SU-DHL-6 (cell line): ENCODE results near the gene MTMR12.

Source experiments
- H2AFZ ChIP-seq: fragments of 200-600 bp; sonication (generic); 2 replicates; pipeline ENCODE4 v1.6.1; 2014; ENCODE audit warnings: low read depth, mild to moderate bottlenecking, moderate library complexity, mixed read lengths, antibody characterized with exemption, low read length; ENCODE audit not compliant: severe bottlenecking
- H3F3A ChIP-seq: fragments of 200-600 bp; shearing (Covaris generic); 2 replicates; pipeline ENCODE4 v1.6.0; 2016; ENCODE audit warnings: antibody characterized with exemption, mild to moderate bottlenecking; ENCODE audit not compliant: insufficient read depth
- H3K27ac ChIP-seq: fragments of 200-600 bp; sonication (generic); 2 replicates; pipeline ENCODE4 v1.5.1; 2016; ENCODE audit warnings: low read depth, mild to moderate bottlenecking, low read length, moderate library complexity, mixed read lengths
- H3K27me3 ChIP-seq: fragments of 200-600 bp; sonication (generic), shearing (Covaris generic); 2 replicates; pipeline ENCODE4 v1.6.0; 2014; ENCODE audit warnings: mild to moderate bottlenecking, low read length
- H3K36me3 ChIP-seq: fragments of 200-600 bp; sonication (generic); 2 replicates; pipeline ENCODE4 v1.6.1; 2014; ENCODE audit warnings: mild to moderate bottlenecking, low read length, mixed read lengths
- H3K4me2 ChIP-seq: fragments of 300-600, 200-600 bp; shearing (Covaris generic), sonication (generic); 2 replicates; pipeline ENCODE4 v1.6.0; 2014; ENCODE audit warnings: low read length, low read depth, mild to moderate bottlenecking; ENCODE audit not compliant: poor library complexity, severe bottlenecking
- H3K4me3 ChIP-seq: fragments of 200-600 bp; sonication (generic); 2 replicates; pipeline ENCODE4 v1.5.1; 2014; ENCODE audit warnings: antibody characterized with exemption, low read length, mild to moderate bottlenecking, mixed read lengths; ENCODE audit not compliant: insufficient read depth, poor library complexity, severe bottlenecking
- H3K79me2 ChIP-seq: fragments of 200-600 bp; sonication (generic); 2 replicates; pipeline ENCODE4 v1.6.1; 2014; ENCODE audit warnings: mild to moderate bottlenecking, low read length, moderate library complexity; ENCODE audit not compliant: insufficient read depth
- H3K9ac ChIP-seq: fragments of 200-600 bp; sonication (generic); 2 replicates; pipeline ENCODE4 v1.7.0; 2014; ENCODE audit warnings: mild to moderate bottlenecking, low read length
- H3K9me2 ChIP-seq: fragments of 200-600 bp; sonication (generic); replicated peaks from 2 replicates; pipeline ENCODE4 v1.6.1; 2014; ENCODE audit warnings: low read length; ENCODE audit not compliant: insufficient read depth
- H3K9me3 ChIP-seq: fragments of 200-600 bp; sonication (generic); 2 replicates; pipeline ENCODE4 v1.6.1; 2014; ENCODE audit warnings: low read length, mixed read lengths; ENCODE audit not compliant: insufficient read depth
- H4K20me1 ChIP-seq: fragments of 200-600 bp; sonication (generic); 2 replicates; pipeline ENCODE4 v1.6.1; 2014; ENCODE audit warnings: low read depth, mild to moderate bottlenecking, antibody characterized with exemption, low read length, moderate library complexity, mixed read lengths
- EZH2phosphoT487 ChIP-seq: fragments of 200-600 bp; sonication (generic), shearing (Covaris generic); conservative IDR thresholded peaks from 2 replicates; pipeline ENCODE4 v1.6.1; 2018; ENCODE audit warnings: mild to moderate bottlenecking, antibody characterized with exemption, low read length, moderate library complexity, mixed read lengths
- TF ChIP-seq, protein P1 (sequence below): fragments of 200-600 bp; sonication (generic); IDR thresholded peaks from one replicate; pipeline ENCODE4 v1.5.1; 2017; ENCODE audit warnings: antibody characterized with exemption, mild to moderate bottlenecking, low read length, moderate library complexity; ENCODE audit not compliant: insufficient read depth, poor library complexity, severe bottlenecking

Gene MTMR12

DNA sequence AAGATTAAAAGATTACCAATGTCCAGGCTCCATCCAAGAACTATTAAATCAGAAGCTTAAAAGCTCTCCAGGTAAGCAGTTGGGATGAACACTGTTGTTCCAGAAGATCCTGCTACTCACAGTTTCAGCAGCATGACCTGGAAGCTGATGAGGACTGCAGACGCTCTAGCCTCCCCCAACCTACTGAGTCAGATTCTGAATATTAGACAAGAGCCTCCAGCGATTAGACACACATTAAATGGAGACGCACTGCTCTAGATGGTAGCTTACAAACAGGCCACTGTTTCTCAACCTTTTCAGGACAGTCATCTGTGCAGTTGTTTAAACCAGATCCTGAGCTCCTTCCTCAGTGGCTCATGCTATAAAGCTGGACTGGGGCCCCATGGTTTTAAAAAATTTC is 54.3 kb downstream of the MTMR12 start:
- H3K36me3 ChIP-seq: peaks cover 10% of the 10 kb centered on the region; the same call in 1 of the 2 replicates
- no peaks in the 10 kb centered on the region for H3F3A ChIP-seq
- H4K20me1 ChIP-seq: no peaks in the 10 kb centered on the region
- no peaks in the 10 kb centered on the region for H3K27me3 ChIP-seq
- TF ChIP-seq, protein P1, sequence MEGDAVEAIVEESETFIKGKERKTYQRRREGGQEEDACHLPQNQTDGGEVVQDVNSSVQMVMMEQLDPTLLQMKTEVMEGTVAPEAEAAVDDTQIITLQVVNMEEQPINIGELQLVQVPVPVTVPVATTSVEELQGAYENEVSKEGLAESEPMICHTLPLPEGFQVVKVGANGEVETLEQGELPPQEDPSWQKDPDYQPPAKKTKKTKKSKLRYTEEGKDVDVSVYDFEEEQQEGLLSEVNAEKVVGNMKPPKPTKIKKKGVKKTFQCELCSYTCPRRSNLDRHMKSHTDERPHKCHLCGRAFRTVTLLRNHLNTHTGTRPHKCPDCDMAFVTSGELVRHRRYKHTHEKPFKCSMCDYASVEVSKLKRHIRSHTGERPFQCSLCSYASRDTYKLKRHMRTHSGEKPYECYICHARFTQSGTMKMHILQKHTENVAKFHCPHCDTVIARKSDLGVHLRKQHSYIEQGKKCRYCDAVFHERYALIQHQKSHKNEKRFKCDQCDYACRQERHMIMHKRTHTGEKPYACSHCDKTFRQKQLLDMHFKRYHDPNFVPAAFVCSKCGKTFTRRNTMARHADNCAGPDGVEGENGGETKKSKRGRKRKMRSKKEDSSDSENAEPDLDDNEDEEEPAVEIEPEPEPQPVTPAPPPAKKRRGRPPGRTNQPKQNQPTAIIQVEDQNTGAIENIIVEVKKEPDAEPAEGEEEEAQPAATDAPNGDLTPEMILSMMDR: no peak
- no peak for TF ChIP-seq EZH2phosphoT487
- no peaks in the 10 kb centered on the region for H3K79me2 ChIP-seq
- no peaks in the 10 kb centered on the region for H3K9me2 ChIP-seq
- H2AFZ ChIP-seq: no peak overlapping the region
- H3K9ac ChIP-seq: no peak overlapping the region
- H3K4me3 ChIP-seq: no peak overlapping the region
- no peaks in the 10 kb centered on the region for H3K9me3 ChIP-seq
- no peak overlapping the region for H3K27ac ChIP-seq
- H3K4me2 ChIP-seq: no peak overlapping the region

DNA sequence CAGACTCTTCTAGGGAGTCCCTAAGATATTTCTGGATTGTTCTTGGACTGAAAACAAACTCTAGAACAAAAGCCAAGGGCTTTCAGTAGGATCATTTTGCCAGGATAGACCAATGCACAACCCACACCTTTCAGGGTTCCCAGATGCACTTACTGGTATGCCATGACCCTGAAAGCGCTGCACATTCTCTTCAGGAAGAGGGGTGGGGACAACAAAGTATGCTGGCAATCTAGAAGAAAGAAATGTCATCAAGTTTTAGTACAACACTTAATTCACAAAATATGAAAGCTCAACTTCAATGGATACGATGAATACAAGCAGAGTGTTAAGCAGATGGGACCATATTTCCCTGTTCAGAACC is 57.2 kb downstream of the MTMR12 start:
- Histone ChIP-seq H3K4me2 (no peak overlapping the region), H3K9me2 (no peaks in the 10 kb centered on the region), H3K36me3 (no peaks in the 10 kb centered on the region), H3K4me3 (no peak overlapping the region), H3K79me2 (no peaks in the 10 kb centered on the region), H3K27ac (no peak overlapping the region), H3K9me3 (no peaks in the 10 kb centered on the region), H3K27me3 (no peaks in the 10 kb centered on the region), H3K9ac (no peak overlapping the region), H2AFZ (no peak overlapping the region), H4K20me1 (no peaks in the 10 kb centered on the region), H3F3A (no peaks in the 10 kb centered on the region)
- no peak for TF ChIP-seq EZH2phosphoT487
- TF ChIP-seq, protein P1: no peak

DNA sequence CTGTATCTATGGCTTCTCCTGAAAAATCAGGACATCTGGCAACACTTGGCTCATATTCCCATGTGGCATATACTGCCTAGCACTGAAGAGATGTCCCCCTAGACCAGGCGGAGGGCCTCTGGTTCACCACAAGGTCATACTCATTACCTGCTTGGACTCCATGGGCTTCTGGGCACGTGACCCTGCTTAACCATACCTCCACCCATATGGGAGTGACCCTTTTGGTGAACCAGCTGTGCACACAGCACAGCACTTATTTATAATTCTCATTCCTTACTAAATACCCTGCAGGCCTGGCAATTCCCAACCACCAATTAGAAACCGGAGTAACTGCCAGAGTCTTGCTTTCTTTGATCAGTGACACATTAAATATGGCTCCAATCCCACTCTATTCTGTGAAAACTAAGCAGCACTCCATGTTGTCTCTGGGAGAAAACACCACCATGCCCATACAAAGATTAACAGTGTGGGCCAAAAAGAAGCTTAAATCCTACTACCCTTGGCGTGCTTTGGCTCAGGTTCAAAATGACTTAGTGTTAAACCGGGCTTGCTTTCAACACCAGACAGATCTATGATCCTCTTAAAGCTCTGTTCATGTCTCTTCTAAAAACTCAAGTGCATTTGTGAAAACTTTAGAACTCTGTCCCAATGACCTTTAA is 57.7 kb downstream of the MTMR12 start:
- Histone ChIP-seq H3K9ac (no peak overlapping the region), H4K20me1 (no peaks in the 10 kb centered on the region), H3K36me3 (no peaks in the 10 kb centered on the region), H3K27me3 (no peaks in the 10 kb centered on the region), H3K4me2 (no peak overlapping the region), H3K27ac (no peak overlapping the region), H3K9me2 (no peaks in the 10 kb centered on the region), H3K4me3 (no peak overlapping the region), H3K79me2 (no peaks in the 10 kb centered on the region), H3F3A (no peaks in the 10 kb centered on the region), H3K9me3 (no peaks in the 10 kb centered on the region), H2AFZ (no peak overlapping the region)
- TF ChIP-seq, protein P1: no peak
- no peak for TF ChIP-seq EZH2phosphoT487
